Sigmoid colon (tissue), 4 donors: ENCODE results near the gene TSGA10.

Experiments used
- CTCF ChIP-seq, 4 experiments: fragments of 450-650 bp in 3 of 4; fragments of 200-600 bp in 1 of 4; IDR thresholded peaks; one replicate each; pipeline ENCODE4 v1.5.1; 2016 to 2019; ENCODE audit warnings: antibody characterized with exemption in 4 of 4, mild to moderate bottlenecking in 3 of 4, moderate library complexity in 2 of 4
- POLR2A ChIP-seq, 2 donors: fragments of 450-650 bp; IDR thresholded peaks; one replicate each; pipeline ENCODE4 v1.6.1; 2016; ENCODE audit warnings: antibody characterized with exemption in 2 of 2, mild to moderate bottlenecking in 2 of 2, moderate library complexity in 2 of 2
- POLR2AphosphoS5 ChIP-seq, 4 donors: sonication (generic); formaldehyde crosslinking; IDR thresholded peaks; one replicate each; pipeline ENCODE4 v1.6.1; 2017; ENCODE audit warnings: antibody characterized with exemption in 4 of 4

GRCh38 chr2:98959810-98960507 lies 194.8 kb downstream of the TSGA10 start:
- no peak for TF ChIP-seq CTCF (IDR thresholded peaks at IDR 0.05)
- TF ChIP-seq POLR2A (IDR thresholded peaks at IDR 0.05) = no peak
- no peak for TF ChIP-seq POLR2AphosphoS5 (IDR thresholded peaks at IDR 0.05)
